Dedifferentiated amniotic fluid mesenchymal stem cell (primary cell): ENCODE results near the gene ZNF609.

ENCODE experiments used
- DNase-seq: peaks from one replicate; pipeline ENCODE4 v3.0.0-alpha.2; 2016; ENCODE audit errors: extremely low spot score

Gene ZNF609

GRCh38 chr15:64502551-64502950 lies 42.2 kb downstream of the ZNF609 start:
- no peak for DNase-seq

- DNase-seq, result no peak
These were observed 42.8 kb downstream of the ZNF609 start for GRCh38 chr15:64503197-64503596.

DNA sequence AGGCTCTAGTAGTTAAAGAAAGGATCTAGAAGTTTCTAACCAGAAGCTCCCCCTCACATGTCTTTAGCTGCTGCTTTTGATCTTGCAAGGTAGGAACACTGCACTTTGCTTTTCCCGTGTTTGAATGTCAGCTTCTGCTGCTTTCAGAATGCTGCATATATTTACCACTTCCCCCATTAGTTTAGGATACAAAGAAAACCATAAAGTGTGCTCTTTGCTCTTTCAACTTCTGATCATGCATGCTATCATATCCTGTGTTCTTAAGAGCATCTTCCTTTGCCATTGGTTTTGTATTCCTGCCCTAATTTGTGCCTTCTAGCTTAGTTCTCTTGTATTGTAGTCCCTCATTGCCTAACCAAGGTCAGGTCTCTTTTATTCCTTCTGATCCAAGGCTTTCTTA lies 43.3 kb downstream of the ZNF609 start:
- no peak for DNase-seq

DNA sequence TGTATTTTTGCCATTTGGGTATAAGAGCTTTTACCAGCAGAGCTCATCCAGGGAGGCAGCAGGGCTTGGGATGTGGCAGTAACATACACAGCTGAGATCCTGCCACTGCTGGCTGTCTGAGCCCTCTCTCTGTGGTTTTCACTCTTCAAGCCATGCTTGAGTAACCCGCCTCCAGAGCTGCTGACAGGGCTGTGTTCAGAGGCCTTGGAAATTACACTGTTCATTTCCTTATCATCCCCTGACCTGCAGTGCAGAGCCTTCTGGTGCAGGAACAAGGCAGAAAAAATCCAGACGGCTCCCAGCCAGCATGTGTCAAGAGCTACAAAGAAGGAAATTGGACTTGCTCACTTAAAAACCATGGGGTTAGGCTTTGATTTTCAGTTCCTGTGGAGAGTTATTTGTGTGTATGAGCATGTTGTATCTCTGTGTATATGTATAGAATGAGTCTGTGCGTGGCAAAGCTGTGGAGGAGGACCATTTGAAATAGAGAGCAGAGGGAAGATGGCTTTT lies 47.0 kb downstream of the ZNF609 start:
- DNase-seq, result peak; percentile 33

DNA sequence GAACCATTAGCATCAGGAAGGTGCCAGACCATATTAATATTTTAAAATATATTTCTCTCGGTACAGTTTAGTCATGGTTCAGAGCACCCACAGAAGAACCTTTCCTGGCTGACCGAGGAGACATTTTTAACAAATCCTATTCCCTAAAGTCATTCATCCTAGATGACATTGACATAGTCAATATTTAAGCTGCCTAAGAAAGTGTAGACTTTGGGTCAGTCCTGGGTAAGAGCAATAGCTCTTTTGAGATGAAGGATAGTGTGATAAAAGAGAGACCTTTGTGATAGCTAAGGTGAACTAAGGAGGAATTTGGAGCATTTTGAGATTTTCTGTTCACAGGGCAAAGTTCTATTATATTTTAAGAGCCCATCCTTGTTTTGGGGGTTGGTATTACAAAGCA lies 47.5 kb downstream of the ZNF609 start:
- no peak for DNase-seq

DNA sequence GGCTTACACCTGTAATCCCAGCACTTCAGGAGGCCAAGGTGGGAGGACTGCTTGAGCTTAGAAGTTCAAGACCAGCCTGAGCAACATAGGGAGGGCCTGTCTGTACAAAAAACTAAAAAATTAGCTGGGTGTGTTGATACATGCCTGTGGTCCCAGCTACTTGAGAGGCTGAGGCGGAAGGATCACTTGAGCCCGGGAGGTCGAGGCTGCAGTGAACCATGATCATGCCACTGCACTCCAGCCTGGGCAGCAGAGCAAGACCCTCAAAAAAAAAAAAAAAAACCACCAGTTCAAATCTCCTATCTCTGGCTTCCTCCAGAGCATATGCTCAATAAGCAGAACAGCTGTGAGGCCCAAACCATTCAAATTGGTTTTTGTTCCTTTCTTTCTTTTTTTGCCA lies 53.4 kb downstream of the ZNF609 start:
- DNase-seq, result no peak

DNA sequence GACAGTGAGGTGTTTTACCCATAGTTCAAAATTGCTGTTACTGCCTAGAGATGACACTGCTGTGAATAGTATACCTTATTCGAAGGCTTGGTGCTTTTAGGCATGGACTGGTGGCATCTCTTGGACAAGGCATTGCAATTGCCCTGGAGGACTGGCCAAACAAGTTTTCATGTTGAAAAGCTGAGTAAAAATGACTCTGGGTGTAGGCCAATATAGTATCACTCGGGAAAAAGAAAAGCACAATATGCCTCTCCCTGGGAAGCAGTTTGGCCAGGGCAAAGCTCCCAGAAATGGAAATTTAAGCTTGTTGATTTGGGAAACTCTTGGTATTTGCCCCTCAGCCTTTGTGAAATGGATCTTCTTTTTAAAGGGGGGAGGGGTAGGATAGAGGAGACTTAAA lies 54.8 kb downstream of the ZNF609 start:
- no peak for DNase-seq

DNA sequence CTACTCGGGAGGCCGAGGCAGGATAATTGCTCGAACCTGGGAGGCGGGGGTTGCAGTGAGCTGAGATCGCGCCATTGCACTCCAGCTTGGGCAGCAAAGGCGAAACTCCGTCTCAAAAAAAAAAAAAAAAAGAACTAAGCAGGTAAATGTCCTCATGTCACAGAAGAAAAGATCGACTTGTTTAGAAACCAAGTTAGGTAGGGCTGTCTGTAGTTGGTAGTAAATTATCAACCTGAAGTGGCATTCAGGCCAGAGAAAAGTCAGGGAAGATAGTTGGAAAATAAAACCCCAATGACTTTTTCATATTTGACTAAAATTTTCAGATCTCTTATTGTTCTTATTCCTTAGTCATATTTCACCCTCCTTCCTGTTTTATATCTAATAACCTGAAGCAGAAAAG lies 55.4 kb downstream of the ZNF609 start:
- no peak for DNase-seq

DNA sequence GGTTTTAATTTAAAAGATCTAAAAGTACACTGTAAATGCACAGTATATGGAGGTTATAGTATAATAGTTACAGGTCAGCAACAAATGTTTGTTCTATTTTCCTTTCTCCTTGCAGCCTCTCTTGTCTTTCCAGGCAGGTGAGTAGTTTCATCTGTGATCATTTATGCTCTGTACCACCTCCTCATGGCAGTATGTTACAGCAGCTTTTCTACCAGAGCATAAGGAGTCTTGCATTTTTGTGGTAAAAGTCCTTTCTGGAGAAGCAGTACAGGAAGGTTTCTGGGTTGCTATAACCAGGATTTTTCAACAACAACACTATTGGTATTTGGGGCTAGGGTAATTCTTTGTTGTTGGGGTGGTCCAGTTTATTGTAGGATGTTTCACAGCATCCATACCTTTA lies 59.5 kb downstream of the ZNF609 start:
- no peak for DNase-seq

- no peak for DNase-seq
These were observed 60.8 kb downstream of the ZNF609 start for GRCh38 chr15:64521201-64521600.

DNA sequence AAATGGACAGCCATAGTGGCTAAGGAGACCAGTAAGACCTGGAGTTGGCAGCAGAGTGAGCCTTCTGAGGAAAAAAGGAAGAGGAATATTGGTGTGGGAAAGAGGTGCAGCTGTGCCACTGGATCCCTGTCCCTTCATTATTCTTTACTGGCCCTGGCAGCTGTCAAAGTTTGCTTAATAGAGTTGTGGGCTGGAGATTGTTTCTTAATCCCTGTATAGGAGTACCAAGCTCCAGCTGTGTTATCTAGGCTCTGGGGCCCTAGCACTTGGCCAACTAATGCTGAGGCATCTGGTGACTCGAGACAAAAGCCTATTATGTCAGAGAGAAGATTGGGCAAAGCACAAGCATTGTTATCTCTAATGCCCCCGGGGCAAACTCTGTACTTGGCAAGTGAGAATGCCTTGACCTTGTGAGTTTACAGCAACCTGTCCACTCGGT lies 61.4 kb downstream of the ZNF609 start:
- DNase-seq, result peak; percentile 17

DNA sequence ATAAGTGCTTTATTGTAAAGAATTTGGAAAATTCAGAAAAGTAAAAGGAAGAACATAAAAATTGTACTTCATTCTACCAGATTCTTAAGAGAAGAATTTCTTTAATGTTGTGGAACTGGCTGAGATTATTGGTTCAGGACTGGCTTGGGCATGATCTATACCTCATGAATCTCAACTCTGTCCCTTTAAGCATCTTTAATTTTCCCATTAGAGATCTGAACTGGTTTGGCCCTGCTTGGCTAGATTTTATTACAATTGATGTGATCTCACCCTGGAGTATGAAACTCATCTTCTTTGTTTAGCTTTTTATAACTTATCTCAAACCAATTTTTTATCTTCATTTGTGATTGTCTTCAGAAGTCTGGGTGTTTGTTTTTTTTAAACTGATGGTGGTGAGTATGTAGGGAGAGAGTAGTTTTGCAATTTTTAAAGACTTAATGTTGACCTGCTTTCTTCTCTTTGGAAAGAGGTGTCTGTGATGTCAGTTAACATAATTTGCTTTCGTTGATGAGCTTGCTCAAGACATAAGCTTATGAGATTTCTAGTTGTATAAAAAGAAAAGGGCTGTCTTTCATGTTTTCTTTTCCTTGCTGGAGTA lies 61.9 kb downstream of the ZNF609 start:
- no peak for DNase-seq

- DNase-seq, result no peak
These were observed 62.9 kb downstream of the ZNF609 start for GRCh38 chr15:64523240-64523639.

DNA sequence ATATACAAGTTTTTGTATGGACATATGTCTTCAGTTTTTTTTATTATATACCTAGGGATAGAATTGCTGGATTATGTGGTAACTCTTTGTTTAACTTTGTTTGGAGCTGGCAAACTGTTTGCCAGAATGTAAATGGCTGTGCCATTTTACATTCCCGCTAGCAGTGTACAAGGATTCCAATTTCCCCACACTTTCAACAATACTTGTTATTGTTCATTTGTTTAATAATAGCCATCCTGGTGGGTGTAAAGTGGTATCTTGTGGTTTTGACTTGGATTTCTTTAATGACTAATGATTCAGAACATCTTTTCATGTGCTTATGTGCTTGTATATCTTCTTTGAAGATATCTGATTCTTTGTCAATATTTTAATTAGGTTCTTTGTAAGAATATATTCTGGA lies 64.4 kb downstream of the ZNF609 start:
- no peak for DNase-seq

- DNase-seq, result no peak
These were observed 65.6 kb downstream of the ZNF609 start for GRCh38 chr15:64525828-64526530.

GRCh38 chr15:64527263-64527984 lies 67.0 kb downstream of the ZNF609 start:
- no peak for DNase-seq

DNA sequence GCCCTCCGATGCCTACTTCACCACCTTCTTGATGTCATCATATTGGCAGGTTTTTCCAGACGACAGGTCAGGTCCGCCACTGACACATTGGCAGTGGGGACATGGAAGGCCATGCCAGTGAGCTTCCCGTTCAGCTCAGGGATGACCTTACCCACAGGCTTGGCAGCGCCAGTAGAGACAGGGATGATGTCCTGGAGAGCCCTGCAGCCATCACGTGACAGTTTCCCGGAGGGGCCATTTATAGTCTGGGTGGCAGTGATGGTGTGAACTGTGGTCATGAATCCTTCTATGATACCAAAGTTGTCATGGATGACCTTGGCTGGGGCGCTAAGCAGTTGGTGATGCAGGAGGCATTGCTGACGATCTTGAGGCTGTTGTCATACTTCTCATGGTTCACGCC lies 68.5 kb downstream of the ZNF609 start:
- no peak for DNase-seq

DNA sequence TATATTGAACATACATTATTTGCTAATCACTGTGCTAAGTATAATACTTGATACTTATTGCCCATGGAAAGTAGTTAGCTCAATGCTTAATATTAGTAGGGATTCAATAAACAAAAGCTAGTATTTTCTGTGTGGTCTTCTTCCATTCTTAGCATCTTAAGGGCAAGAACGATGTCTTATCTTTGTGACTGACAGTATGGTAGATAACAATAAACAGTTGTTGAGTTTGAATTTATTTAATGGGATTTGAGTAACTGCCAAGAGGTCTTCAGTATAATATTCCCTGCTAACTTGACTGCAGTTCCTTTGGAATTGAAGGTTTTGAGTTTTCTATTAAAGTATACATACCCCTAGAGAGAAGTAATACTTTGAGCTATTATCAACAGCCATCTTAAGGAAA lies 70.1 kb downstream of the ZNF609 start:
- DNase-seq, result no peak

- DNase-seq, result no peak
These were observed 70.5 kb downstream of the ZNF609 start for GRCh38 chr15:64530918-64531317.

DNA sequence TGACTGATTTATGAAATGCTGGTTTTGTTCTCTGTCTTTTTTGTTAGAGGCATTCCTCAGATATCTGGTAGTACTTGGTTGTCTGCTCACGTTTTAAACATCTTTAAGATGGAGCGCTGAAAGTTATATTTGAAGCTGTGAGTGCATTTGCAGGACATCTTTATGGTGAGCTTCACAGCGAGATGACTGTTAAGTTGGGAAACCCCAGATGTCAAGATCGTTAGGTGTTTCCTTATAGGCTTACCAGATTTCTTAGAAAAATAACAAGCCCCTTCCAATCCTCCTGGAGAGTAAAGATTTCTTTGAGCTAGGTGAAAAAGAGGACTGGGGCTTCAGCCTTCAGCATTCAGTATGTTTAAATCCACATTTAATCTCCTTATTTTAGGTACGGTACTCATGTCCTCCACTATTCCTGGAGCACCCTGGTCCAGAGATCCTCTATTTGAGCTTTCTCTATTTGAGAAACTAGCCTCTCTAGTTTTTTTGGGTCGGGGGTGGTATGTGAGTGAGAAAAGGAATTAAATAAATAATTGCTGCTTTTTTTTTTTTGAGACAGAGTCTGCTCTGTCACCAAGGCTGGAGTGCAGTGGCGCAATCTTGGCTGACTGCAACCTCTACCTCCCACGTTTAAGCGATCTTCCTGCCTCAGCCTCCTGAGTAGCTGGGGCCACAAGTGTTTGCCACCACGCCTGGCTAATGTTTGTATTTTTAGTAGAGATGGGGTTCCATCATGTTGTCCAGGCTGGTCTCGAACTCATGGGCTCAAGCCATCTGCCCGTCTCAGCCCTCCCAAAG lies 72.3 kb downstream of the ZNF609 start:
- no peak for DNase-seq

DNA sequence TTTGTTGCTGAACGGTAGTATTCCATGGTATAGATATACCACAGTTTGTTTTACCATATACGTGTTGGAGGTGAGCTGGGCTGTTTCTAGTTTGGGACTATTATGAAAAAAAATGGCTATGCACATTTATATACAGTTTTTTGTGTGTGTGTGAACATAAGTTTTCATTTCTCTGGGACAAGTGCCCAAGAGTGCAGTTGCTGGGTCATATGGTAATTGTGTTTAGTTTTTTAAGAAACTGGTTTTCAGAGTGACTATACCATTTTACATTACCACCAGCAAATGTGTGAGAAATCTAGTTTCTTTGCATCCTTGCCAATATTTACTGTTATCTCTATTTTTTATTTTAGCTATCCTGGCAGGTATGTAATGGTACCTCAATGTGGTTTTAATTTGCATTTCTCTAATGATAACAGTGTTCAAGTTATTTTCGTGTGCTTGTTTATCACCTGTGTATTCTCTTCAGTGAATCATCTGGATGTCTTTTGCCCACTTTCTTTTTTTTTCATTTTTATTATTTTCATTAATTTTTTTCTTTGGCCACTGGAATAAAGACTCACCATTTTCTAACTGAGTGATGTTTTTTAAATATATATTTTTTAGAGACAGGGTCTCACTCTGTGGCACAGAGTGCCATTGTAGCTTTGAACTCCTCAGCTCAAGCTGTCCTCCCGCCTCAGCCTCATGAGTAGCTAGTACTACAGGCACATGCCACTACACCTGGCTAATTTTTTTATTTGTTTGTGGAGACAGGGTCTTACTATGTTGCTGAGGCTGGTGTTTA lies 75.3 kb downstream of the ZNF609 start:
- DNase-seq, result no peak
